Measurements from ENCODE around the gene ADIPOQ. TPM values are rescaled to one million over a fixed set of nuclear protein-coding genes. Genes with fewer than 3 reads are reported as not detected.

ADIPOQ gene
- total and polyA plus RNA-seq, 2 of the 13 experiments (the other 11 are each of a cell fraction or from before 2014, with no cell fraction given): not detected

GRCh38 chr3:186826976-186827857 is 15.3 kb upstream of the ADIPOQ start:
- peak overlapping the region; percentile 58; the same call in 1 of the 2 replicates for H3K9ac ChIP-seq (ENCODE audit: insufficient read depth, low read depth, low read length)
- H3K4me2 ChIP-seq (ENCODE audit: low read depth, low read length): peak overlapping the region; percentile 75
- DNase-seq (ENCODE audit: low spot score) (peak; percentile 60), ATAC-seq (peak; percentile 73), FAIRE-seq (no peak)
- 2% methylated on average over 13 of the region's 80 CpGs for WGBS (ENCODE audit: low lambda C conversion rate)
- H2AFZ ChIP-seq (ENCODE audit: low read length): no peak overlapping the region
- in situ Hi-C loops (cut with HindIII; ENCODE audit: extremely low pct_ligation_motif_present, low pct_unique_long_range_greater_than_20kb): no loop called here
- H3K4me1 ChIP-seq (ENCODE audit: insufficient read depth, low read length): peaks cover 35% of the 10 kb centered on the region
- H3K36me3 ChIP-seq (replicated peaks in 1 of 2; ENCODE audit: control insufficient read depth in 1 of 2, insufficient read depth in 2 of 2, low read length in 2 of 2): no peaks in the 10 kb centered on the region
- intact Hi-C loops (cut with micrococcal nuclease; ENCODE audit: unreplicated experiment): no loop called here
- no peaks in the 10 kb centered on the region for H3K79me2 ChIP-seq (ENCODE audit: insufficient read depth, low read length)
- ChIA-PET POLR2A (interaction anchor here (0.8 to 2.3 kb wide), 11 partner anchors 44 to 338 kb away, joined by 3 to 14 read pairs (median 4); partner anchors contain the start of genes EIF4A2 and ST6GAL1), CTCF (ENCODE audit: low intra/inter-chr PET ratio, low total read pairs) (no interaction called here)
- H3K27me3 ChIP-seq (ENCODE audit: control insufficient read depth in 1 of 2, insufficient read depth in 2 of 2, low read length in 2 of 2): peaks cover 0 to 42% of the 10 kb centered on the region in 2 experiments; a peak in 4 of 5 replicates
- H3K9me3 ChIP-seq (ENCODE audit: low read length): no peaks in the 10 kb centered on the region
- TSS peak; percentile 70 for BruUV-seq (replicated peaks)
- no peak overlapping the region for H3K27ac ChIP-seq (ENCODE audit: extremely low read length, insufficient read depth, low read length)
- H4K20me1 ChIP-seq (ENCODE audit: insufficient read depth, low read length): peaks cover 5% of the 10 kb centered on the region; the same call in 1 of the 2 replicates
- H3K4me3 ChIP-seq (replicated peaks in 1 of 3; ENCODE audit: insufficient read depth in 1 of 3, low read depth in 2 of 3, low read length in 3 of 3): peak overlapping the region; percentile 41 to 70 (median 46)
- peak; percentile 88 for TF ChIP-seq MAX (IDR thresholded peaks at IDR 0.05)
- peak; percentile 33; the same call in 1 of the 2 replicates for TF ChIP-seq HDAC1 (CRISPR knock-in tag; IDR thresholded peaks at IDR 0.05)
- no peak for TF ChIP-seq MEIS1 (CRISPR knock-in tag; IDR thresholded peaks at IDR 0.05; ENCODE audit: borderline replicate concordance)
- TF ChIP-seq SIN3A (IDR thresholded peaks at IDR 0.05; ENCODE audit: borderline replicate concordance, low read depth, low read length): no peak; the same call in 1 of the 2 replicates
- TF ChIP-seq PPARG (CRISPR knock-in tag; conservative IDR thresholded peaks at IDR 0.05): 0 out of 2 replicates have a peak, but pooled peaks have one; percentile 22
- TF ChIP-seq EHMT2 (IDR thresholded peaks at IDR 0.05; ENCODE audit: borderline replicate concordance, low read depth, low read length): no peak
- no peak for TF ChIP-seq ZNF652 (CRISPR knock-in tag; IDR thresholded peaks at IDR 0.05; ENCODE audit: borderline replicate concordance, low read depth)
- no peak for TF ChIP-seq ARNT (IDR thresholded peaks at IDR 0.05)
- TF ChIP-seq AHR (CRISPR knock-in tag; IDR thresholded peaks at IDR 0.05): no peak
- no peak for TF ChIP-seq ZNF703 (CRISPR knock-in tag; IDR thresholded peaks at IDR 0.05; ENCODE audit: borderline replicate concordance)
- TF ChIP-seq, protein P1, sequence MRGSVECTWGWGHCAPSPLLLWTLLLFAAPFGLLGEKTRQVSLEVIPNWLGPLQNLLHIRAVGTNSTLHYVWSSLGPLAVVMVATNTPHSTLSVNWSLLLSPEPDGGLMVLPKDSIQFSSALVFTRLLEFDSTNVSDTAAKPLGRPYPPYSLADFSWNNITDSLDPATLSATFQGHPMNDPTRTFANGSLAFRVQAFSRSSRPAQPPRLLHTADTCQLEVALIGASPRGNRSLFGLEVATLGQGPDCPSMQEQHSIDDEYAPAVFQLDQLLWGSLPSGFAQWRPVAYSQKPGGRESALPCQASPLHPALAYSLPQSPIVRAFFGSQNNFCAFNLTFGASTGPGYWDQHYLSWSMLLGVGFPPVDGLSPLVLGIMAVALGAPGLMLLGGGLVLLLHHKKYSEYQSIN (CRISPR knock-in tag; IDR thresholded peaks at IDR 0.05; ENCODE audit: borderline replicate concordance): no peak
- no peak for TF ChIP-seq CEBPZ (IDR thresholded peaks at IDR 0.05; ENCODE audit: low read length)
- no peak for TF ChIP-seq NKX3-1 (CRISPR knock-in tag; IDR thresholded peaks at IDR 0.05)
